Measurements from ENCODE around the gene BICDL1.

Gene BICDL1

GRCh38 chr12:120081641-120082040, 92.6 kb downstream of the BICDL1 start:
- DNase-seq: no peak

- DNase-seq: no peak
Measured at GRCh38 chr12:120085920-120086645, 97.0 kb downstream of the BICDL1 start.

GRCh38 chr12:120086801-120087621, 98.0 kb downstream of the BICDL1 start:
- peak; percentile 92 to 100 (median 98) for DNase-seq

GRCh38 chr12:120089105-120089504, 100.1 kb downstream of the BICDL1 start:
- no peak for DNase-seq

GRCh38 chr12:120089796-120090195, 100.8 kb downstream of the BICDL1 start:
- no peak for DNase-seq

GRCh38 chr12:120090206-120090605, 101.2 kb downstream of the BICDL1 start:
- DNase-seq: no peak

- DNase-seq: no peak
Measured at GRCh38 chr12:120090626-120091295, 101.7 kb downstream of the BICDL1 start.

GRCh38 chr12:120091371-120092090, 102.5 kb downstream of the BICDL1 start:
- no peak for DNase-seq

- DNase-seq: no peak
Measured at GRCh38 chr12:120092551-120093335, 103.7 kb downstream of the BICDL1 start.

- no peak for DNase-seq
Measured at GRCh38 chr12:120093336-120093591, 104.2 kb downstream of the BICDL1 start.

GRCh38 chr12:120093592-120094355, 104.7 kb downstream of the BICDL1 start:
- DNase-seq: no peak

- peak in 6 of 14 donors; percentile 26 to 90 (median 32) for DNase-seq
Measured at GRCh38 chr12:120094485-120094884, 105.4 kb downstream of the BICDL1 start.

- DNase-seq: no peak
Measured at GRCh38 chr12:120095331-120095730, 106.3 kb downstream of the BICDL1 start.

GRCh38 chr12:120095736-120096135, 106.7 kb downstream of the BICDL1 start:
- no peak for DNase-seq

GRCh38 chr12:120096671-120097202, 107.7 kb downstream of the BICDL1 start:
- DNase-seq: no peak

- DNase-seq: no peak
Measured at GRCh38 chr12:120098756-120099470, 109.9 kb downstream of the BICDL1 start.

GRCh38 chr12:120099738-120100137, 110.7 kb downstream of the BICDL1 start:
- no peak for DNase-seq

- DNase-seq: peak in 13 of 14 donors; percentile 8 to 86 (median 78)
Measured at GRCh38 chr12:120100630-120101029, 111.6 kb downstream of the BICDL1 start.

- DNase-seq: no peak
Measured at GRCh38 chr12:120101182-120101581, 112.1 kb downstream of the BICDL1 start.

GRCh38 chr12:120101617-120102016, 112.6 kb downstream of the BICDL1 start:
- DNase-seq: no peak

Data from C1 segment of cervical spinal cord (tissue), 14 donors.